ENCODE measurements around the gene ZDHHC7.

The ZDHHC7 gene

DNA sequence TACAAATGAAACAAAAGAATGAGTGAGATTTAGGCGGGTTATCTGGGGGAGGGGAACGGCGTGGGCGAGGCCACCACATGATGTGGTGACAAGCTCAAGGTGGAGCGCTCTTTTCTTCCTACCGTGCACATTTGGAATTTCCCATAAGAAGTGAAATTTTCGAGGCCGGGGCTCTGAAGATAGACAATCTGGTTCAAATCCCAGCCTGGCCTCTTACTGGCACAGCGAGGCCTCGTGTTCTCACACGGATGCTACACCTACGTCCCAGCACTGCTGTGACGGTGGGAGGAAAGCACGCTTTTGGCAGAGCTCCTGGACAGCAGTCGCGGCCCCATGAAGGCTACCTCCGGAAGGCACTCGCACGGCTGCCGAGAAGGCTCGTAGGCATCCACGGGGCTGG lies 25.2 kb downstream of the ZDHHC7 start:
- Mint-ChIP-seq H3K9me3 (no peaks in the 10 kb centered on the region), H3K27ac (no peak overlapping the region), H3K4me1 (peaks cover 14% of the 10 kb centered on the region), H3K36me3 (ENCODE audit: low read depth) (peaks cover 68% of the 10 kb centered on the region), H3K4me3 (no peak overlapping the region), H3K27me3 (ENCODE audit: low read depth) (no peaks in the 10 kb centered on the region)
- TF ChIP-seq CTCF (IDR thresholded peaks at IDR 0.05; ENCODE audit: unreplicated experiment in 3 of 3) = no peak

DNA sequence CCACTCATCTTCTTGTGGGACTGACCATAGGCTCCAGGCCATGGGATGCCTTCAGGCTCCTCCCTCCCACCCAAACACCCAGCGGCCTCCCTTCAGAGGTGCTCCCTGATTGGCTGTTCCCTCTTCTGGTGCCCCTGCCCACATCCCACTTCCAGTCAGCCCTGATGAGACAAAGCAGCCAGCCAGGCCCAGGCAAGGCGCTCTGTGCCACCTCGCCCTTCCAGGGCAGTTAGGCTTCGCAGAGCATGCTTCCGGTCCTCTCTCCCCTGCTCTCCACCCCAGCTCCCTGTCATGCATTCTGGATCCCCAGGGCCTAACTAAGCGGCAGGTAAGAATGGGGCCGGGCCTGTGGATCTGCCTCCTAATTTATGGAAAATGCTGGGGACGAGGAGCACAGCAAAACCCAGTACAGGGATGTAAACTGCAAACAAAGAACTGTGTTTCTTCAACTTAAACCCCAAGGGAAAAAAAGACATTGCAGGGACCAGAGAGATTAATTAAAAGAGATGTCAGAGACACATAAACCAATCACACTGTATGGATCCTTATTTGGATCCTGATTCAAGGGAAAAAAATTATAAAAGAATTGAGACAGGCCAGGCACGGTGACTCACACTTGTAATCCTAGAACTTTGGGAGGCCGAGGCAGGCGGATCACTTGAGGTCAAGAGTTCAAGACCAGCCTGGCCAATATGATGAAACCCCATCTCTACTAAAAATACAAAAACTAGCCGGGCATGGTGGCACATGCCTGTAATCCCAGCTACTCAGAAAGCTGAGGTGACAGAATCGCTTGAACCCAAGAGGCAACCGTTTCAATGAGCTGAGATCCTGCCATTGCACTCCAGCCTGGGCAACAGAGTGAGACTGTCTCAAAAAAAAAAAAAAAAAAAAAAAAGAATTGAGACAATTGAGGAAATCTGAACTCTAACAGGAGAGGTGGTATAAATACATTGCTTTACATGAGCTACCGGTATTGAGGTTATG lies 26.0 kb downstream of the ZDHHC7 start:
- Mint-ChIP-seq H3K4me3 (no peak overlapping the region), H3K27me3 (ENCODE audit: low read depth) (no peaks in the 10 kb centered on the region)

DNA sequence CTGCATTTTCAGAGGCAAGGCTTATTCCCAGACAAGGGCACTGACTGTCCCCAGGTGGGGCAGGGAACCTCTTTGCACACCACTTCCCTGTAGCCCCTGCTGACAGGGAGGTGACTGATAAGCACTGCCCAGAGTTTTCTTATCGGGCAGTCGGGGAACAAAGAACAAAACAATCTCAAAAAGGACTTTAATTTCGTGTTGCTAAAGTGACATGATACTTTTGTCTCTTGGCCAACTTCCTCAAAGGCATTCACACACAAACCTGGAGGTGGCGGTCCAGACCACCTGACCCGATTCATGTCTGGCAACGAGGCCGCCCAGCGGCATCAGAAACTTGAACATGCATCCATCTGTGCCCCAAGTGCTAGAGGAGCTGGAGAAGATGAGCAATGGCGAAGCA lies 28.9 kb downstream of the ZDHHC7 start:
- no peaks in the 10 kb centered on the region for H3K27me3 Mint-ChIP-seq (ENCODE audit: low read depth)
- H3K27ac Mint-ChIP-seq = no peak overlapping the region
- H3K4me3 Mint-ChIP-seq = no peak overlapping the region
- peaks cover 14% of the 10 kb centered on the region for H3K4me1 Mint-ChIP-seq
- no peaks in the 10 kb centered on the region for H3K9me3 Mint-ChIP-seq
- H3K36me3 Mint-ChIP-seq (ENCODE audit: low read depth) = peaks cover 65% of the 10 kb centered on the region
- no peak for TF ChIP-seq CTCF (IDR thresholded peaks at IDR 0.05; ENCODE audit: unreplicated experiment in 3 of 3)

More for the DNA sequence above, 26.0 kb downstream of the ZDHHC7 start:
- Mint-ChIP-seq H3K36me3 (ENCODE audit: low read depth) (peaks cover 70% of the 10 kb centered on the region), H3K4me1 (peaks cover 14% of the 10 kb centered on the region), H3K27ac (no peak overlapping the region), H3K9me3 (no peaks in the 10 kb centered on the region)
- TF ChIP-seq CTCF (IDR thresholded peaks at IDR 0.05; ENCODE audit: unreplicated experiment in 3 of 3) = no peak

DNA sequence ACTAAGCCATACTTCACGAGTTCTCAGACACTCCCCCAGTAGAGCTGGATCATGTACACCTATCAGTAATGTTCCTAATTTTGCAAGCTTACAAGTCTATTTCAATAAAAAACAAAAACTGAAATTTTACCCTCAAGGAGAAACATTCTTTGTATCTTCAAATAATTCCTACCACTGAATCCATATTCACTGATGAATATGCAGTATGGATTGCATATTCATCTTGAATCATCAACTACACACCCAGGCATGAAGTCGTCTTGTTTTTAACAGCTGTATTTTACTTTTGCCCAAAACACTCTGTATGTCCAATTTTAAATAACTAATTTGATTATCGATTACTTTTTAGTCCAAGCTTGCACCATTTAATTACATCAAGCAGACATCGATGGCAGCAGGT lies 31.8 kb downstream of the ZDHHC7 start:
- no peak overlapping the region for H3K4me3 Mint-ChIP-seq
- H3K9me3 Mint-ChIP-seq = no peaks in the 10 kb centered on the region
- H3K4me1 Mint-ChIP-seq = no peaks in the 10 kb centered on the region
- H3K27ac Mint-ChIP-seq = no peak overlapping the region
- H3K27me3 Mint-ChIP-seq (ENCODE audit: low read depth) = no peaks in the 10 kb centered on the region
- H3K36me3 Mint-ChIP-seq (ENCODE audit: low read depth) = peaks cover 65% of the 10 kb centered on the region
- TF ChIP-seq CTCF (IDR thresholded peaks at IDR 0.05; ENCODE audit: unreplicated experiment in 3 of 3) = no peak

DNA sequence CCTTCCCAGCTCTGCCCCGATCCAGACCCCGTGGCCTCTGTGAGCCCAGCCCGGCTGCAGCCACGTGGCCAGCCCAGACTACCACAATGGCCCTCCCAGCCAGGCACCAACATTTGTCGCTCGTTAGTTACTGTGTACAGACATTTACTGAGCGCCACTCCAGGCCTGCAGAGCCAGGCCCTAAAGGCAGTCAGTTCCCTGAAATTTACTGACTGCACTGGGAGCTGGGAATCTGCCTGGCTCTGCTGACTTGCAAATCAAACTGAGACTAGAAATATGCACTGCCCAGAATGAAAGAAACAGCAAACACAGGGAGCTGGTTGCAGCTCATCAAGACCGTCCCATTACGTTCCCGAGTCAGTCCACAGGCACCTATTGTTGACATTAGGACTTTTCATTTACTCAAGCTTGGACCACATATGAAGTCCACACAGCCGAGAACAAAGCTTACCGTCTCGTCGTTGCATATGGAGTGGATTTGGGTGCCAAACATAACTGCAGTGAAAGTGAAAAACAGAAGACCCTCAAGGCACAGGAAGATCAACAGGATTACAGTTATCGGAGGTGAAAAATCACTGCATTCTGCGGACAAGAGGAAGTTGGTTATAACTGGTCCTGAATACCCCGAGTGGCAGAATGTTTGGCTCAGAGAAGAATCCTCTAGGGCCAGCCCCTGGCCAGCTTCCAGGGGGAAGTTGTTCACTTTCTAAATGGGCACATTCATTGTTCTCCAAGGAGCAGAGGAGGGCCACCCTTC lies 34.5 kb downstream of the ZDHHC7 start:
- Mint-ChIP-seq H3K4me1 (no peaks in the 10 kb centered on the region), H3K4me3 (no peak overlapping the region), H3K9me3 (no peaks in the 10 kb centered on the region), H3K27ac (no peak overlapping the region), H3K36me3 (ENCODE audit: low read depth) (peaks cover 66% of the 10 kb centered on the region), H3K27me3 (ENCODE audit: low read depth) (no peaks in the 10 kb centered on the region)
- no peak for TF ChIP-seq CTCF (IDR thresholded peaks at IDR 0.05; ENCODE audit: unreplicated experiment in 3 of 3)
